ENCODE data around the gene MROH7. TPM values are rescaled to one million over a fixed set of nuclear protein-coding genes. Genes with fewer than 3 reads are reported as not detected.

The MROH7 gene
- total and polyA plus RNA-seq, 4 donors, result 0.07 to 2.8 (median 0.58) TPM

DNA sequence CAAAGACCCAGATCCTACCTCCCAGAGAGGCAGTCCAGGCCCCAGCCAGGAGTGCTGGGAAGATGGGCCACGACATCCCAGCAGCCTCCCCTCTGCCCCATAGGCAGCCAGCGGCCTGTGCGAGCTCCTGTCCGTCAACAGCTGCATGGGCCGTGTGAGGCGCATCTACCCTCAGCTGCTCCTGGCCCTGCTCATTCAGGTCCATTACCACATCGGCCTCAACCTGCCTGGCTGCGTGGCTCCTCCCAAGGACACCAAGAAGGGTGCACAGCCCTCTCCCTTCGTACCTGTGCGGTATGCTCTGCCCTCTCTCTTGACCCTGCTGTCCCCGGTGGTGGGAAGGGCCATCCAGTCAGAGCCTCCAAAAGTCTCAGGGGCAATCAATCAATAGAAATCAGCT lies 44.6 kb downstream of the MROH7 start:
- peaks cover 0 to 6% (median 1%) of the 10 kb centered on the region in 4 donors for H3K36me3 ChIP-seq (ENCODE audit: control insufficient read depth in 4 of 4, insufficient read depth in 3 of 4, low read depth in 1 of 4, low read length in 3 of 4)
- H3K27me3 ChIP-seq (ENCODE audit: control insufficient read depth in 4 of 4, insufficient read depth in 4 of 4, low read length in 3 of 4), result no peaks in the 10 kb centered on the region
- no peak overlapping the region for H3K4me3 ChIP-seq (ENCODE audit: low read depth in 1 of 3, low read length in 3 of 3)
- DNase-seq (ENCODE audit: low spot score), result no peak
- H3K27ac ChIP-seq (ENCODE audit: low read depth in 1 of 2, low read length in 2 of 2), result no peak overlapping the region
- no peak overlapping the region for H3K9ac ChIP-seq (ENCODE audit: low read depth in 1 of 2, low read length in 2 of 2)
- TF ChIP-seq NR2F2 (IDR thresholded peaks at IDR 0.05) (no peak), SP1 (IDR thresholded peaks at IDR 0.05) (no peak), HNF4G (IDR thresholded peaks at IDR 0.05) (no peak), FOXA2 (IDR thresholded peaks at IDR 0.05) (no peak), ZBTB33 (IDR thresholded peaks at IDR 0.05) (no peak), TAF1 (conservative IDR thresholded peaks at IDR 0.05) (no peak), JUND (IDR thresholded peaks at IDR 0.05) (no peak)
- TF ChIP-seq, protein P1, sequence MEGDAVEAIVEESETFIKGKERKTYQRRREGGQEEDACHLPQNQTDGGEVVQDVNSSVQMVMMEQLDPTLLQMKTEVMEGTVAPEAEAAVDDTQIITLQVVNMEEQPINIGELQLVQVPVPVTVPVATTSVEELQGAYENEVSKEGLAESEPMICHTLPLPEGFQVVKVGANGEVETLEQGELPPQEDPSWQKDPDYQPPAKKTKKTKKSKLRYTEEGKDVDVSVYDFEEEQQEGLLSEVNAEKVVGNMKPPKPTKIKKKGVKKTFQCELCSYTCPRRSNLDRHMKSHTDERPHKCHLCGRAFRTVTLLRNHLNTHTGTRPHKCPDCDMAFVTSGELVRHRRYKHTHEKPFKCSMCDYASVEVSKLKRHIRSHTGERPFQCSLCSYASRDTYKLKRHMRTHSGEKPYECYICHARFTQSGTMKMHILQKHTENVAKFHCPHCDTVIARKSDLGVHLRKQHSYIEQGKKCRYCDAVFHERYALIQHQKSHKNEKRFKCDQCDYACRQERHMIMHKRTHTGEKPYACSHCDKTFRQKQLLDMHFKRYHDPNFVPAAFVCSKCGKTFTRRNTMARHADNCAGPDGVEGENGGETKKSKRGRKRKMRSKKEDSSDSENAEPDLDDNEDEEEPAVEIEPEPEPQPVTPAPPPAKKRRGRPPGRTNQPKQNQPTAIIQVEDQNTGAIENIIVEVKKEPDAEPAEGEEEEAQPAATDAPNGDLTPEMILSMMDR (IDR thresholded peaks at IDR 0.05; ENCODE audit: low read depth, low read length, missing input control), result no peak
- 94% methylated on average over 11 of the region's 11 CpGs for WGBS
- H3K4me1 ChIP-seq (ENCODE audit: control insufficient read depth in 4 of 4, insufficient read depth in 4 of 4, low read length in 3 of 4), result peaks cover 0 to 14% (median 5%) of the 10 kb centered on the region in 4 donors
- H3K9me3 ChIP-seq (ENCODE audit: control insufficient read depth in 4 of 4, low read length in 3 of 4), result no peaks in the 10 kb centered on the region

DNA sequence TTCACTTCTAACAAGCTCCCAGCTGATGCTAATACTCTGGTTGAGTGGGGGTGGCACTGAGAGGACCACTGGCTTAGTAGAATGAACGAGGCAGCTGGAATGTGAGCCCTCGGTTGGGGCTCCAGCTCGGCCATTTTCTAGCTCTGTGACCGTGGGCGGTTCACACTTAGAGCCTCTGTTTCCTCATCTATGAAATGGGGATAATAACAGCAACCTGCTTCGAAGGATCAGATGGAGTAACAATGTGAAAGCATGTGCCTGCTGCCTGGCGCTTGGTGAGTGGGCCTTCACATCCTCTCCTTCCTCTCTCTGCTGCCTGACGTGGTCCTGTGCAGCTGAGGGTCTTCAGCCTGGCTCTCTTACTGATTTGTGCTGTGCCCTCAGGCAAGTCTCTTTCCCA lies 53.2 kb downstream of the MROH7 start:
- H3K4me1 ChIP-seq (ENCODE audit: control insufficient read depth in 4 of 4, insufficient read depth in 4 of 4, low read length in 3 of 4), result no peaks in the 10 kb centered on the region
- no peaks in the 10 kb centered on the region for H3K27me3 ChIP-seq (ENCODE audit: control insufficient read depth in 4 of 4, insufficient read depth in 4 of 4, low read length in 3 of 4)
- TF ChIP-seq JUND (IDR thresholded peaks at IDR 0.05) (no peak), NR2F2 (IDR thresholded peaks at IDR 0.05) (no peak), HNF4A (conservative IDR thresholded peaks at IDR 0.05) (no peak), FOXA1 (IDR thresholded peaks at IDR 0.05) (no peak), ZBTB33 (IDR thresholded peaks at IDR 0.05) (no peak), SP1 (IDR thresholded peaks at IDR 0.05) (no peak), EGR1 (IDR thresholded peaks at IDR 0.05; ENCODE audit: low read depth in 2 of 2) (no peak), YY1 (IDR thresholded peaks at IDR 0.05) (no peak), TAF1 (conservative IDR thresholded peaks at IDR 0.05) (no peak), FOXA2 (IDR thresholded peaks at IDR 0.05) (no peak), HNF4G (IDR thresholded peaks at IDR 0.05) (no peak), MAX (IDR thresholded peaks at IDR 0.05) (no peak), RXRA (IDR thresholded peaks at IDR 0.05) (no peak), GABPA (IDR thresholded peaks at IDR 0.05 in 1 of 2, conservative IDR thresholded peaks at IDR 0.05 in 1 of 2) (no peak), RAD21 (IDR thresholded peaks at IDR 0.05) (no peak)
- TF ChIP-seq, protein P1 (IDR thresholded peaks at IDR 0.05; ENCODE audit: low read depth, low read length, missing input control), result no peak
- TF ChIP-seq, protein P2, sequence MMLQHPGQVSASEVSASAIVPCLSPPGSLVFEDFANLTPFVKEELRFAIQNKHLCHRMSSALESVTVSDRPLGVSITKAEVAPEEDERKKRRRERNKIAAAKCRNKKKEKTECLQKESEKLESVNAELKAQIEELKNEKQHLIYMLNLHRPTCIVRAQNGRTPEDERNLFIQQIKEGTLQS (IDR thresholded peaks at IDR 0.05), result no peak
- TF ChIP-seq, protein P3, sequence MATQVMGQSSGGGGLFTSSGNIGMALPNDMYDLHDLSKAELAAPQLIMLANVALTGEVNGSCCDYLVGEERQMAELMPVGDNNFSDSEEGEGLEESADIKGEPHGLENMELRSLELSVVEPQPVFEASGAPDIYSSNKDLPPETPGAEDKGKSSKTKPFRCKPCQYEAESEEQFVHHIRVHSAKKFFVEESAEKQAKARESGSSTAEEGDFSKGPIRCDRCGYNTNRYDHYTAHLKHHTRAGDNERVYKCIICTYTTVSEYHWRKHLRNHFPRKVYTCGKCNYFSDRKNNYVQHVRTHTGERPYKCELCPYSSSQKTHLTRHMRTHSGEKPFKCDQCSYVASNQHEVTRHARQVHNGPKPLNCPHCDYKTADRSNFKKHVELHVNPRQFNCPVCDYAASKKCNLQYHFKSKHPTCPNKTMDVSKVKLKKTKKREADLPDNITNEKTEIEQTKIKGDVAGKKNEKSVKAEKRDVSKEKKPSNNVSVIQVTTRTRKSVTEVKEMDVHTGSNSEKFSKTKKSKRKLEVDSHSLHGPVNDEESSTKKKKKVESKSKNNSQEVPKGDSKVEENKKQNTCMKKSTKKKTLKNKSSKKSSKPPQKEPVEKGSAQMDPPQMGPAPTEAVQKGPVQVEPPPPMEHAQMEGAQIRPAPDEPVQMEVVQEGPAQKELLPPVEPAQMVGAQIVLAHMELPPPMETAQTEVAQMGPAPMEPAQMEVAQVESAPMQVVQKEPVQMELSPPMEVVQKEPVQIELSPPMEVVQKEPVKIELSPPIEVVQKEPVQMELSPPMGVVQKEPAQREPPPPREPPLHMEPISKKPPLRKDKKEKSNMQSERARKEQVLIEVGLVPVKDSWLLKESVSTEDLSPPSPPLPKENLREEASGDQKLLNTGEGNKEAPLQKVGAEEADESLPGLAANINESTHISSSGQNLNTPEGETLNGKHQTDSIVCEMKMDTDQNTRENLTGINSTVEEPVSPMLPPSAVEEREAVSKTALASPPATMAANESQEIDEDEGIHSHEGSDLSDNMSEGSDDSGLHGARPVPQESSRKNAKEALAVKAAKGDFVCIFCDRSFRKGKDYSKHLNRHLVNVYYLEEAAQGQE (IDR thresholded peaks at IDR 0.05), result no peak
- H3K27ac ChIP-seq (ENCODE audit: low read depth in 1 of 2, low read length in 2 of 2), result no peak overlapping the region
- no peak overlapping the region for H3K4me3 ChIP-seq (ENCODE audit: low read depth in 1 of 3, low read length in 3 of 3)
- H3K9ac ChIP-seq (ENCODE audit: low read depth in 1 of 2, low read length in 2 of 2), result no peak overlapping the region
- peaks cover 0 to 12% (median 6%) of the 10 kb centered on the region in 4 donors for H3K36me3 ChIP-seq (ENCODE audit: control insufficient read depth in 4 of 4, insufficient read depth in 3 of 4, low read depth in 1 of 4, low read length in 3 of 4)
- DNase-seq (ENCODE audit: low spot score), result no peak
- WGBS, result 93% methylated on average over 8 of the region's 8 CpGs
- no peaks in the 10 kb centered on the region for H3K9me3 ChIP-seq (ENCODE audit: control insufficient read depth in 4 of 4, low read length in 3 of 4)

Data from liver (tissue), 9 donors.